GM19239 (cell line): ENCODE data around the gene KLB.
A peak's percentile ranks its signal among the peaks of the same experiment; 100 is the strongest.
"Not testable (repeated sequence)": the region's sequence is repeated elsewhere in the genome, so short reads cannot be mapped to it uniquely, and the experiment has no call there.

Source experiments
- DNase-seq: peaks from one replicate; pipeline ENCODE4 v3.0.0; 2011; ENCODE audit warnings: low spot score; ENCODE audit not compliant: insufficient read length
- FAIRE-seq: peaks from 2 replicates; lab custom pipeline; 2011; peaks lifted over from hg19 to GRCh38; lab: Jason Lieb, UNC

Gene KLB

GRCh38 chr4:39406763-39407583 is at the start of gene KLB:
TSS of gene KLB (plus strand) at chr4:39406930. CDS start at chr4:39406950, 20 bp downstream.
- DNase-seq (no peak), FAIRE-seq (no peak)

- peak; percentile 94 for FAIRE-seq
- peak; percentile 31 for DNase-seq
Measured at GRCh38 chr4:39357002-39357401, 49.7 kb upstream of the KLB start.

GRCh38 chr4:39360611-39361010 is 46.1 kb upstream of the KLB start:
- not testable (repeated sequence) for DNase-seq
- FAIRE-seq, result peak; percentile 60

GRCh38 chr4:39362827-39363226 is 43.9 kb upstream of the KLB start:
- no peak for DNase-seq
- no peak for FAIRE-seq

- FAIRE-seq (peak; percentile 69), DNase-seq (no peak)
Measured at GRCh38 chr4:39363773-39364393, 42.8 kb upstream of the KLB start.

- FAIRE-seq (peak; percentile 37), DNase-seq (no peak)
Measured at GRCh38 chr4:39365360-39365759, 41.4 kb upstream of the KLB start.

- FAIRE-seq, result peak; percentile 96
- DNase-seq, result peak; percentile 70
Measured at GRCh38 chr4:39365830-39366771, 40.6 kb upstream of the KLB start, which contains the start of gene RFC1. TSS of gene RFC1 (minus strand) at chr4:39366362. CDS start at chr4:39366241, 121 bp downstream.

- FAIRE-seq (no peak), DNase-seq (no peak)
Measured at GRCh38 chr4:39367166-39367565, 39.6 kb upstream of the KLB start.

- FAIRE-seq, result no peak
- DNase-seq, result no peak
Measured at GRCh38 chr4:39369301-39369700, 37.4 kb upstream of the KLB start.

- FAIRE-seq, DNase-seq: not testable (repeated sequence)
Measured at GRCh38 chr4:39371209-39371608, 35.5 kb upstream of the KLB start.

GRCh38 chr4:39375478-39375877 is 31.3 kb upstream of the KLB start:
- FAIRE-seq, result no peak
- DNase-seq, result no peak

GRCh38 chr4:39383690-39384089 is 23.0 kb upstream of the KLB start:
- no peak for FAIRE-seq
- no peak for DNase-seq

GRCh38 chr4:39384563-39384962 is 22.2 kb upstream of the KLB start:
- DNase-seq (no peak), FAIRE-seq (no peak)

GRCh38 chr4:39390603-39391002 is 16.1 kb upstream of the KLB start:
- no peak for FAIRE-seq
- no peak for DNase-seq

GRCh38 chr4:39394706-39395105 is 12.0 kb upstream of the KLB start:
- DNase-seq, result no peak
- no peak for FAIRE-seq

GRCh38 chr4:39401640-39402039 is 5.1 kb upstream of the KLB start:
- FAIRE-seq, DNase-seq: not testable (repeated sequence)

GRCh38 chr4:39407584-39407885 is 805 bp downstream of the KLB start:
- no peak for DNase-seq

GRCh38 chr4:39410415-39410814 is 3.7 kb downstream of the KLB start:
- DNase-seq (no peak), FAIRE-seq (no peak)

More at GRCh38 chr4:39407584-39407885, 805 bp downstream of the KLB start:
- FAIRE-seq, result no peak

GRCh38 chr4:39411561-39411960 is 4.8 kb downstream of the KLB start:
- DNase-seq, FAIRE-seq: not testable (repeated sequence)

GRCh38 chr4:39415678-39416283 is 9.1 kb downstream of the KLB start:
- DNase-seq (no peak), FAIRE-seq (no peak)
